GM18498 (cell line): ENCODE measurements around the gene NOLC1.

Experiments
- ATAC-seq: cut with Tn5 transposase; IDR thresholded peaks from one replicate; pipeline ENCODE4 v1.9.1; 2021; ENCODE audit warnings: mild to moderate bottlenecking, moderate library complexity; ENCODE audit not compliant: unreplicated experiment

The NOLC1 gene

GRCh38 chr10:102200751-102201640 is 48.8 kb downstream of the NOLC1 start:
- ATAC-seq, result no peak

DNA sequence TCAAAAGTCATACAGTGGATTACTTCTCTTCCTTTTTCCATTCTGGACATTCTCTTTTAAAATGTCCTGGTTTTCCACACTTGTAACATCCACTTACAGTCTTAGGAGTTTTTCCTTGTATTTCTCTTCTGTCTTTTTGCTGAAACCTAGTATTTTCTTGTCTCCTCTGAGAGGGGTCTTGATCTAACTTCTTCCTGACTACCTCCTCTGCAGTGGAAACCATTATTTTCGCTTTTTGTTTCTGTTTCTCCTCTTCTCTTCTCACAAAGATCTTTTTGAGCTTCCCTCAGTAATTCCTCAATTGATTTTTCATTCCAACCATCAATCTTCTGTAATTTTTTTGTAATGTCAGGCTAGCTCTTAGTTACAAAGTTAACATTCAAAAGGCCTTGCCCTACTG is 50.2 kb downstream of the NOLC1 start:
- ATAC-seq, result no peak

DNA sequence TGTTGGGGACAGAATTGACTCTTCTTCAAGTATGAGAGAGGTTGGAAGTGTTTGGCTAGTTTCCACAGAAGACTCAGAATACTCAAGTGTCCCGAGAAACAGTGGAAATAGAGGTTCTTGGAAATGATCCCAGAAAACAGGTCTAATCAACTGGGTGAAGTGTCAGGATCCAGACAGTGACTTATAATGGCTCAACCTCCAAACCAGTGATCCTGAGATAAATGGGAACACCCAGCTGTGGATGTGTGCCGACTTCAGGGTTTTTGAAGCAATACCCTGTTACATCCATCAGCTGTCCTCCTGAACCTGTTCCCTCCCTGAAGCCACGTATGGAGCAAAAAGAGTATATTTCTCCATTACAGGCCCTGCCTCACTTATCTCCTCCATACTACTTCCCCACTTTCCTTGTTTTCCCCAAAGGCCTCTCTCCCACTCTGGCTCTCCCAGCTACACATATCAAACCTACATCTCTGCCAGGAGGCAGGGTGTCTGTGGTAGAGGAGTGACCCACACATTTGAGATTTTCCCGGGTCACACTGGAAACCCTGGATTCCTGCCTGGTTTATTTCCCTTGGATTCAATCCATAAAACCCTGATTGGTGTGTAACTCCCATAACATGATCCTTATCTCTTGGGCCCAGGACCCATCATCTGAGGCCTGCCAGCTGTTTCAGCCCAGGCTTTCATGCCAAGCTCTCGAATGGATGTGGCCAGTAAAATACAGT is 56.3 kb downstream of the NOLC1 start:
- ATAC-seq, result no peak

DNA sequence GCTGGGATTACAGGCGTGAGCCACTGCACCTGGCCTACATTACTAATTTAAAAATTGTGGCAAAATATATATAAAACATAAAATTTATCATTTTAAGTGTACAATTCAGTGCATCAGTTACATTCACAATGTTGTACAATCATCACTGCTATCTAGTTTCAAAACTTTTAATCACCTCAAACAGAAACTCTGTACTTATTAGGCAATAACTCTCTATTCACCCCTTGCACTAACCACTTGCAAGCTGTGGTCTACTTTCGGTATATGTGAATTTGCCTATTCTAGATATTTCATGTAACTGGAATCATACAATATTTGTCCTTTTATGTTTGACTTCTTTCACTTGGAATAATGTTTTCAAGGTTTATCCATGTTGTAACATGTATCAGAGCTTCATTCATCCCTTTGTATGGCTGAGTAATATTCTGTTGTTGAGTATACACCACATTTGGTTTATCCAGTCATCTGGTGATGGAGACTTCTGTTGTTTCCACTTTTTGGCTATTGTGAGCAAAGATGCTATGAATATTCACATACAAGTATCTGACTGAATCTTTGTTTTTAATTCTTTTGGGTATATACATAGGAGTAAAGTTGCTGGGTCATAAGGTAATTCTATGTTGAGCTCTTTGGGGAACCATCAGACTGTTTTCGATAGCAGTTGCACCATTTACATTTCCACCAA is 59.6 kb downstream of the NOLC1 start:
- no peak for ATAC-seq
